ENCODE measurements around the gene BTBD6. TPM values are rescaled to one million over a fixed set of nuclear protein-coding genes. Genes with fewer than 3 reads are reported as not detected.

The BTBD6 gene
- total RNA-seq, 1 experiment from 2014 or later, result 0.26 TPM

DNA sequence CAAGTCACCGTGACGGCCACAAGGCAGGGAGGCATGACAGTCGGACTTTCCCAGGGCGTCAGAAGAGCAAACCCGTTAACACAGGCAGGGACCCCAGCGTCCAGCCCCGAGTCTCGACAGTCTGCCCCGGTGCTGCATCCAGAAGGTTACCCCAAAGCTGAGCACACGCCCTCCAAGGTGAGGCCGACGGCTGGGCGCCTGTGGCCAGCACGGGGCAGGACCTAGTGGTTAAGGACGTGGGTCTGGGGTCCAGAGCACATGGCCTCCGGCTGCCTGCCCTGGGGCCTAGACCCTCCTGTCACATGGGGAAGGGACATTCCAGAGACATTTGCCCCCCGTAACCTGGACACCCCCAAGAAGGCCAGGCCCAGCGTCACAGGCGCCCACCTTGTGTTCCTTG lies 29.7 kb upstream of the BTBD6 start:
- H3K27me3 ChIP-seq (ENCODE audit: control insufficient read depth, insufficient read depth, low read length), result no peaks in the 10 kb centered on the region
- no peak for ATAC-seq
- ChIA-PET CTCF (no interaction called here), POLR2A (no interaction called here)
- TF ChIP-seq TCF7L2 (IDR thresholded peaks at IDR 0.05; ENCODE audit: low read depth, low read length) (no peak), SIN3A (IDR thresholded peaks at IDR 0.05; ENCODE audit: borderline replicate concordance, insufficient read depth, low read depth, low read length) (no peak), POLR2AphosphoS5 (IDR thresholded peaks at IDR 0.05; ENCODE audit: low read depth, low read length) (no peak)
- TF ChIP-seq, protein P1, sequence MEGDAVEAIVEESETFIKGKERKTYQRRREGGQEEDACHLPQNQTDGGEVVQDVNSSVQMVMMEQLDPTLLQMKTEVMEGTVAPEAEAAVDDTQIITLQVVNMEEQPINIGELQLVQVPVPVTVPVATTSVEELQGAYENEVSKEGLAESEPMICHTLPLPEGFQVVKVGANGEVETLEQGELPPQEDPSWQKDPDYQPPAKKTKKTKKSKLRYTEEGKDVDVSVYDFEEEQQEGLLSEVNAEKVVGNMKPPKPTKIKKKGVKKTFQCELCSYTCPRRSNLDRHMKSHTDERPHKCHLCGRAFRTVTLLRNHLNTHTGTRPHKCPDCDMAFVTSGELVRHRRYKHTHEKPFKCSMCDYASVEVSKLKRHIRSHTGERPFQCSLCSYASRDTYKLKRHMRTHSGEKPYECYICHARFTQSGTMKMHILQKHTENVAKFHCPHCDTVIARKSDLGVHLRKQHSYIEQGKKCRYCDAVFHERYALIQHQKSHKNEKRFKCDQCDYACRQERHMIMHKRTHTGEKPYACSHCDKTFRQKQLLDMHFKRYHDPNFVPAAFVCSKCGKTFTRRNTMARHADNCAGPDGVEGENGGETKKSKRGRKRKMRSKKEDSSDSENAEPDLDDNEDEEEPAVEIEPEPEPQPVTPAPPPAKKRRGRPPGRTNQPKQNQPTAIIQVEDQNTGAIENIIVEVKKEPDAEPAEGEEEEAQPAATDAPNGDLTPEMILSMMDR (IDR thresholded peaks at IDR 0.05), result no peak
- TF ChIP-seq, protein P2, sequence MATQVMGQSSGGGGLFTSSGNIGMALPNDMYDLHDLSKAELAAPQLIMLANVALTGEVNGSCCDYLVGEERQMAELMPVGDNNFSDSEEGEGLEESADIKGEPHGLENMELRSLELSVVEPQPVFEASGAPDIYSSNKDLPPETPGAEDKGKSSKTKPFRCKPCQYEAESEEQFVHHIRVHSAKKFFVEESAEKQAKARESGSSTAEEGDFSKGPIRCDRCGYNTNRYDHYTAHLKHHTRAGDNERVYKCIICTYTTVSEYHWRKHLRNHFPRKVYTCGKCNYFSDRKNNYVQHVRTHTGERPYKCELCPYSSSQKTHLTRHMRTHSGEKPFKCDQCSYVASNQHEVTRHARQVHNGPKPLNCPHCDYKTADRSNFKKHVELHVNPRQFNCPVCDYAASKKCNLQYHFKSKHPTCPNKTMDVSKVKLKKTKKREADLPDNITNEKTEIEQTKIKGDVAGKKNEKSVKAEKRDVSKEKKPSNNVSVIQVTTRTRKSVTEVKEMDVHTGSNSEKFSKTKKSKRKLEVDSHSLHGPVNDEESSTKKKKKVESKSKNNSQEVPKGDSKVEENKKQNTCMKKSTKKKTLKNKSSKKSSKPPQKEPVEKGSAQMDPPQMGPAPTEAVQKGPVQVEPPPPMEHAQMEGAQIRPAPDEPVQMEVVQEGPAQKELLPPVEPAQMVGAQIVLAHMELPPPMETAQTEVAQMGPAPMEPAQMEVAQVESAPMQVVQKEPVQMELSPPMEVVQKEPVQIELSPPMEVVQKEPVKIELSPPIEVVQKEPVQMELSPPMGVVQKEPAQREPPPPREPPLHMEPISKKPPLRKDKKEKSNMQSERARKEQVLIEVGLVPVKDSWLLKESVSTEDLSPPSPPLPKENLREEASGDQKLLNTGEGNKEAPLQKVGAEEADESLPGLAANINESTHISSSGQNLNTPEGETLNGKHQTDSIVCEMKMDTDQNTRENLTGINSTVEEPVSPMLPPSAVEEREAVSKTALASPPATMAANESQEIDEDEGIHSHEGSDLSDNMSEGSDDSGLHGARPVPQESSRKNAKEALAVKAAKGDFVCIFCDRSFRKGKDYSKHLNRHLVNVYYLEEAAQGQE (IDR thresholded peaks at IDR 0.05; ENCODE audit: insufficient read depth in 1 of 2, low read depth in 2 of 2, low read length in 1 of 2), result no peak
- H3K4me1 ChIP-seq (ENCODE audit: control insufficient read depth, insufficient read depth, low read length), result no peaks in the 10 kb centered on the region
- H3K4me3 ChIP-seq (ENCODE audit: low read depth in 2 of 2, low read length in 2 of 2), result no peak overlapping the region
- in situ Hi-C loops (cut with HindIII; ENCODE audit: low pct_unique_long_range_greater_than_20kb, low sequenced_read_pairs) (no loop called here), intact Hi-C loops (cut with micrococcal nuclease; ENCODE audit: unreplicated experiment) (no loop called here)
- BruUV-seq (replicated peaks), result no TSS peak
- H3K9me3 ChIP-seq (ENCODE audit: control insufficient read depth, insufficient read depth, low read depth, low read length), result no peaks in the 10 kb centered on the region
- H3K36me3 ChIP-seq (ENCODE audit: control insufficient read depth, insufficient read depth, low read length), result 0 out of 2 replicates have a peak, but pooled peaks cover 2% of the 10 kb centered on the region
- H3K27ac ChIP-seq (ENCODE audit: low read length), result no peak overlapping the region
- DNase-seq (ENCODE audit: low read depth, low spot score), result no peak

DNA sequence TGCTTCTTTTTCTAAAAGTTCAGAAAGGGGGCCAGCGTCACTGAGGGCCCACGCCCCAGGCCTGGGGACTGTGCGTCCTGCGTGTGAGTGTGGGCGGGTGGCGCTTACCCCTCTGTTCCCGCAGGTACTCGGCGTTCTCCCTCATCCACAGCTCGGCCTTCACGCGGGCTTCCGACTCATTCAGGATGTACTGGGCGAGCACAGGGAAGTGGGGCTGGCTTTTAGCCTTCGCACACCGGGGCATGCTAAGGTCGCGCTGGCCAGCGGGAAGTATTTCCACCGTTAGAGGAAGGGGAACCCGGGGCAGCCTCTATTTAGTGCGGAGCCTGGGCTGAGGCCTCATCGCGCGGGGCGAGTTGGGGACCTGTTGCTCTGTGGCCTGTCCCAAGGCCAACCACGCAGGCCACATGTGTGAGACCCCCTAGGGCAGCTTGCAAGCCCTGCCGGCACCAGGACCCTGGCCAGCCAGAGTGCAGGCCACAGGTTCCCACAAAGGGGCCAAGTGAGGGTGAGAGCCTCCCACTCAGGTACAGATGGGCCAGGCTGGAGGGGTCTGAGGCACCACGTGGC lies 29.2 kb upstream of the BTBD6 start:
- H3K9me3 ChIP-seq (ENCODE audit: control insufficient read depth, insufficient read depth, low read depth, low read length), result no peaks in the 10 kb centered on the region
- H3K27me3 ChIP-seq (ENCODE audit: control insufficient read depth, insufficient read depth, low read length), result no peaks in the 10 kb centered on the region
- ChIA-PET POLR2A (no interaction called here), CTCF (no interaction called here)
- BruUV-seq (replicated peaks), result no TSS peak
- no peaks in the 10 kb centered on the region for H3K4me1 ChIP-seq (ENCODE audit: control insufficient read depth, insufficient read depth, low read length)
- in situ Hi-C loops (cut with HindIII; ENCODE audit: low pct_unique_long_range_greater_than_20kb, low sequenced_read_pairs) (no loop called here), intact Hi-C loops (cut with micrococcal nuclease; ENCODE audit: unreplicated experiment) (no loop called here)
- 0 out of 2 replicates have a peak, but pooled peaks cover 2% of the 10 kb centered on the region for H3K36me3 ChIP-seq (ENCODE audit: control insufficient read depth, insufficient read depth, low read length)
- ATAC-seq (no peak), DNase-seq (ENCODE audit: low read depth, low spot score) (no peak)
- TF ChIP-seq TCF7L2 (IDR thresholded peaks at IDR 0.05; ENCODE audit: low read depth, low read length) (no peak), SIN3A (IDR thresholded peaks at IDR 0.05; ENCODE audit: borderline replicate concordance, insufficient read depth, low read depth, low read length) (no peak), POLR2AphosphoS5 (IDR thresholded peaks at IDR 0.05; ENCODE audit: low read depth, low read length) (no peak)
- TF ChIP-seq, protein P2 (IDR thresholded peaks at IDR 0.05; ENCODE audit: insufficient read depth in 1 of 2, low read depth in 2 of 2, low read length in 1 of 2), result no peak
- TF ChIP-seq, protein P1 (IDR thresholded peaks at IDR 0.05), result no peak
- H3K27ac ChIP-seq (ENCODE audit: low read length), result no peak overlapping the region
- H3K4me3 ChIP-seq (ENCODE audit: low read depth in 2 of 2, low read length in 2 of 2), result no peak overlapping the region

Data from Panc1 (cell line).